GM19452 (cell line): ENCODE results near the gene FGD4.

Experiments
- ATAC-seq: cut with Tn5 transposase; IDR thresholded peaks from one replicate; pipeline ENCODE4 v1.9.1; 2021; ENCODE audit not compliant: unreplicated experiment

FGD4 gene

GRCh38 chr12:32666018-32666417 is 266.7 kb downstream of the FGD4 start:
- ATAC-seq, result no peak

- no peak for ATAC-seq
Observed at GRCh38 chr12:32669584-32669983, 270.2 kb downstream of the FGD4 start.

GRCh38 chr12:32671930-32672780 is 272.8 kb downstream of the FGD4 start:
- no peak for ATAC-seq

GRCh38 chr12:32679091-32679919 is 279.9 kb downstream of the FGD4 start, which contains the start of gene DNM1L:
DNM1L (plus strand) TSS chr12:32679301; CDS start chr12:32679364, 63 bp downstream.
- peak; percentile 97 for ATAC-seq

- no peak for ATAC-seq
Observed at GRCh38 chr12:32679920-32680237, 280.5 kb downstream of the FGD4 start.

- ATAC-seq, result no peak
Observed at GRCh38 chr12:32680787-32681186, 281.4 kb downstream of the FGD4 start.

GRCh38 chr12:32681272-32681671 is 281.9 kb downstream of the FGD4 start:
- ATAC-seq, result no peak

GRCh38 chr12:32686340-32686739 is 287.0 kb downstream of the FGD4 start:
- ATAC-seq, result no peak

GRCh38 chr12:32688786-32689185 is 289.4 kb downstream of the FGD4 start:
- ATAC-seq, result no peak

GRCh38 chr12:32690927-32691326 is 291.6 kb downstream of the FGD4 start:
- no peak for ATAC-seq

- ATAC-seq, result no peak
Observed at GRCh38 chr12:32692358-32692757, 293.0 kb downstream of the FGD4 start.

GRCh38 chr12:32693036-32693435 is 293.7 kb downstream of the FGD4 start:
- ATAC-seq, result no peak
